SU-DHL-6 (cell line): ENCODE measurements around the gene XRRA1.

Source experiments
- H2AFZ ChIP-seq: fragments of 200-600 bp; sonication (generic); 2 replicates; pipeline ENCODE4 v1.6.1; 2014; ENCODE audit warnings: low read depth, mild to moderate bottlenecking, moderate library complexity, mixed read lengths, antibody characterized with exemption, low read length; ENCODE audit not compliant: severe bottlenecking
- H3F3A ChIP-seq: fragments of 200-600 bp; shearing (Covaris generic); 2 replicates; pipeline ENCODE4 v1.6.0; 2016; ENCODE audit warnings: antibody characterized with exemption, mild to moderate bottlenecking; ENCODE audit not compliant: insufficient read depth
- H3K27ac ChIP-seq: fragments of 200-600 bp; sonication (generic); 2 replicates; pipeline ENCODE4 v1.5.1; 2016; ENCODE audit warnings: low read depth, mild to moderate bottlenecking, low read length, moderate library complexity, mixed read lengths
- H3K27me3 ChIP-seq: fragments of 200-600 bp; sonication (generic), shearing (Covaris generic); 2 replicates; pipeline ENCODE4 v1.6.0; 2014; ENCODE audit warnings: mild to moderate bottlenecking, low read length
- H3K36me3 ChIP-seq: fragments of 200-600 bp; sonication (generic); 2 replicates; pipeline ENCODE4 v1.6.1; 2014; ENCODE audit warnings: mild to moderate bottlenecking, low read length, mixed read lengths
- H3K4me2 ChIP-seq: fragments of 300-600, 200-600 bp; shearing (Covaris generic), sonication (generic); 2 replicates; pipeline ENCODE4 v1.6.0; 2014; ENCODE audit warnings: low read length, low read depth, mild to moderate bottlenecking; ENCODE audit not compliant: poor library complexity, severe bottlenecking
- H3K4me3 ChIP-seq: fragments of 200-600 bp; sonication (generic); 2 replicates; pipeline ENCODE4 v1.5.1; 2014; ENCODE audit warnings: antibody characterized with exemption, low read length, mild to moderate bottlenecking, mixed read lengths; ENCODE audit not compliant: insufficient read depth, poor library complexity, severe bottlenecking
- H3K79me2 ChIP-seq: fragments of 200-600 bp; sonication (generic); 2 replicates; pipeline ENCODE4 v1.6.1; 2014; ENCODE audit warnings: mild to moderate bottlenecking, low read length, moderate library complexity; ENCODE audit not compliant: insufficient read depth
- H3K9ac ChIP-seq: fragments of 200-600 bp; sonication (generic); 2 replicates; pipeline ENCODE4 v1.7.0; 2014; ENCODE audit warnings: mild to moderate bottlenecking, low read length
- H3K9me2 ChIP-seq: fragments of 200-600 bp; sonication (generic); replicated peaks from 2 replicates; pipeline ENCODE4 v1.6.1; 2014; ENCODE audit warnings: low read length; ENCODE audit not compliant: insufficient read depth
- H3K9me3 ChIP-seq: fragments of 200-600 bp; sonication (generic); 2 replicates; pipeline ENCODE4 v1.6.1; 2014; ENCODE audit warnings: low read length, mixed read lengths; ENCODE audit not compliant: insufficient read depth
- H4K20me1 ChIP-seq: fragments of 200-600 bp; sonication (generic); 2 replicates; pipeline ENCODE4 v1.6.1; 2014; ENCODE audit warnings: low read depth, mild to moderate bottlenecking, antibody characterized with exemption, low read length, moderate library complexity, mixed read lengths
- EZH2phosphoT487 ChIP-seq: fragments of 200-600 bp; sonication (generic), shearing (Covaris generic); conservative IDR thresholded peaks from 2 replicates; pipeline ENCODE4 v1.6.1; 2018; ENCODE audit warnings: mild to moderate bottlenecking, antibody characterized with exemption, low read length, moderate library complexity, mixed read lengths
- TF ChIP-seq, protein P1 (sequence below): fragments of 200-600 bp; sonication (generic); IDR thresholded peaks from one replicate; pipeline ENCODE4 v1.5.1; 2017; ENCODE audit warnings: antibody characterized with exemption, mild to moderate bottlenecking, low read length, moderate library complexity; ENCODE audit not compliant: insufficient read depth, poor library complexity, severe bottlenecking

The XRRA1 gene

DNA sequence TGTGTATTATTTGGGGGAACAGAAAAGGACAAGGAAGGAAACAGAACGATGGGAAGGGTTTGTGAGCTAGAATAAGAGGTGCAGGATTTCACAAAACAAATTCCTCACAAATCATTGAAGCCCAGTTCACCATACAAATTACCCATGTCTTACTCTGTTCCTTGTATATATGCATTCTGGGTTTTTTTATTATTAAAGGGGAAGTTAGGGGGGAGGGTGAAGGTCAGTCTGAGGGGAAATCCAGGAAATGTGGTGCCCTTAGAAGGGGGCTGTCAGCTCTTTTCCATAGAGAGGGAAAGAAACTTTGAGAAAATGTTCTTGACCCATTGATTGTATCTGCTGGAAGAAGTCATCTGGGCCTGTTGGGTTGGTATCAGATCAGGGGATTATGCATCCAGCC, 109.4 kb downstream of the XRRA1 start:
- no peak overlapping the region for H3K4me2 ChIP-seq
- no peaks in the 10 kb centered on the region for H3K9me3 ChIP-seq
- H2AFZ ChIP-seq: no peak overlapping the region
- no peaks in the 10 kb centered on the region for H3K27me3 ChIP-seq
- H4K20me1 ChIP-seq: no peaks in the 10 kb centered on the region
- no peak for TF ChIP-seq EZH2phosphoT487
- TF ChIP-seq, protein P1, sequence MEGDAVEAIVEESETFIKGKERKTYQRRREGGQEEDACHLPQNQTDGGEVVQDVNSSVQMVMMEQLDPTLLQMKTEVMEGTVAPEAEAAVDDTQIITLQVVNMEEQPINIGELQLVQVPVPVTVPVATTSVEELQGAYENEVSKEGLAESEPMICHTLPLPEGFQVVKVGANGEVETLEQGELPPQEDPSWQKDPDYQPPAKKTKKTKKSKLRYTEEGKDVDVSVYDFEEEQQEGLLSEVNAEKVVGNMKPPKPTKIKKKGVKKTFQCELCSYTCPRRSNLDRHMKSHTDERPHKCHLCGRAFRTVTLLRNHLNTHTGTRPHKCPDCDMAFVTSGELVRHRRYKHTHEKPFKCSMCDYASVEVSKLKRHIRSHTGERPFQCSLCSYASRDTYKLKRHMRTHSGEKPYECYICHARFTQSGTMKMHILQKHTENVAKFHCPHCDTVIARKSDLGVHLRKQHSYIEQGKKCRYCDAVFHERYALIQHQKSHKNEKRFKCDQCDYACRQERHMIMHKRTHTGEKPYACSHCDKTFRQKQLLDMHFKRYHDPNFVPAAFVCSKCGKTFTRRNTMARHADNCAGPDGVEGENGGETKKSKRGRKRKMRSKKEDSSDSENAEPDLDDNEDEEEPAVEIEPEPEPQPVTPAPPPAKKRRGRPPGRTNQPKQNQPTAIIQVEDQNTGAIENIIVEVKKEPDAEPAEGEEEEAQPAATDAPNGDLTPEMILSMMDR: no peak
- H3K36me3 ChIP-seq: 0 out of 2 replicates have a peak, but pooled peaks cover 2% of the 10 kb centered on the region
- H3K4me3 ChIP-seq: no peak overlapping the region
- no peak overlapping the region for H3K9ac ChIP-seq
- no peaks in the 10 kb centered on the region for H3K9me2 ChIP-seq
- H3K27ac ChIP-seq: no peak overlapping the region
- H3K79me2 ChIP-seq: no peaks in the 10 kb centered on the region
- no peaks in the 10 kb centered on the region for H3F3A ChIP-seq

DNA sequence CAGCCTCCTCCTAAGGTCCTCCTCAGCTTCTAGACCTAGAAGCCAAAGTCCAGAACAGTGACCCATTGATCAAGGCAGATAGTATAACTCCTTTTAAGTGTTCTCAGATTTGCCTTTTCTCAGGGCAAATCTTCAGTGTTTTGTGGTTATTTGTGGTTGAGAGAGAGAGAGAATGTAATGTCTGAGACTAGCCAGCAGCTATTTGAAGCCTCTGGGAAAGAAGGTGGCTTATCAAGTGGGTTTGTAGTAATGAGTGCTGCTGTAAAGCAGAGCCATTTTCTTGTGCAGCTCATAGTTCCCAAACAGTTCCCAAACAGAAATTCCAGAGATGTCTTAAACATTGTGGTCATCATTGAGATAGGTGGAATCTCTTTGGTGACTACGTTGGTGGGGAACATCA, 110.7 kb downstream of the XRRA1 start:
- no peaks in the 10 kb centered on the region for H3K9me2 ChIP-seq
- 0 out of 2 replicates have a peak, but pooled peaks cover 2% of the 10 kb centered on the region for H3K36me3 ChIP-seq
- TF ChIP-seq, protein P1: no peak
- no peak for TF ChIP-seq EZH2phosphoT487
- H3K27me3 ChIP-seq: no peaks in the 10 kb centered on the region
- no peaks in the 10 kb centered on the region for H3K9me3 ChIP-seq
- no peaks in the 10 kb centered on the region for H3K79me2 ChIP-seq
- H3K27ac ChIP-seq: no peak overlapping the region
- H3K9ac ChIP-seq: no peak overlapping the region
- H3F3A ChIP-seq: no peaks in the 10 kb centered on the region
- H2AFZ ChIP-seq: no peak overlapping the region
- no peak overlapping the region for H3K4me2 ChIP-seq
- no peaks in the 10 kb centered on the region for H4K20me1 ChIP-seq
- H3K4me3 ChIP-seq: no peak overlapping the region

DNA sequence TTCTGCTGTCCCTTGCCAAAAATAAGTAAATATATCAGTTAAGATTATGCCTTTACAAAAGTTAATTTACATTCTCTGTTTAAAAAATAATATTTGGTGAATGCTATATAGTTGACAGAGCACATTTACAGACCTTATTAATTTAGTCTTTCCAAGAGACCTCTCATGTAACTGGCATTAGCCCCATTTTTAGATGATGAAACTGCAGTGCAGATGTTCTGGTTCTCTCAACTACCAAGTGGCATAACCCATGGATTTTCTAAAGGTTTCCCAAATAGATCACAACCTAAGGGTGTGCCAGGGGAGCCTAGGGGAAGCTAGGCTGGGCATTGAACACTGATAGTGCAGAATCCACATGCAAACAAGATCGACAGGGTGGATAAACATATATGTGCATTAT, 111.7 kb downstream of the XRRA1 start:
- H3K27ac ChIP-seq: no peak overlapping the region
- H3F3A ChIP-seq: no peaks in the 10 kb centered on the region
- no peak overlapping the region for H2AFZ ChIP-seq
- 0 out of 2 replicates have a peak, but pooled peaks cover 2% of the 10 kb centered on the region for H3K36me3 ChIP-seq
- no peak overlapping the region for H3K4me3 ChIP-seq
- no peak overlapping the region for H3K9ac ChIP-seq
- H4K20me1 ChIP-seq: no peaks in the 10 kb centered on the region
- TF ChIP-seq, protein P1: no peak
- TF ChIP-seq EZH2phosphoT487: no peak
- no peaks in the 10 kb centered on the region for H3K9me2 ChIP-seq
- H3K4me2 ChIP-seq: no peak overlapping the region
- H3K9me3 ChIP-seq: no peaks in the 10 kb centered on the region
- no peaks in the 10 kb centered on the region for H3K27me3 ChIP-seq
- no peaks in the 10 kb centered on the region for H3K79me2 ChIP-seq
